PC-9 (cell line): ENCODE results near the gene MYOM1. TPM values are rescaled to one million over a fixed set of nuclear protein-coding genes. Genes with fewer than 3 reads are reported as not detected.

ENCODE experiments used
- BruUV-seq: library from RNA; stranded (reverse); fragments of 400-500 nt; replicated peaks from 2 replicates; lab custom pipeline; 2021; lab: Mats Ljungman, UMichigan
- CTCF ChIA-PET: fragments of 300-600 bp; sonication (Branson Sonifier 250); formaldehyde crosslinking; loops from one replicate; lab custom pipeline; 2022; ENCODE audit warnings: antibody characterized with exemption; lab: Charles Lee
- POLR2A ChIA-PET: fragments of 300-600 bp; sonication (Branson Sonifier 250); formaldehyde crosslinking; loops from one replicate; lab custom pipeline; 2022; ENCODE audit warnings: antibody characterized with exemption; ENCODE audit not compliant: unreplicated experiment; lab: Charles Lee
- DNase-seq, 2 experiments: peaks; one replicate each; pipeline versions ENCODE4 v3.0.0 to v3.0.0-alpha.2; 2015 to 2022; ENCODE audit warnings: mixed read lengths in 1 of 2
- H2AFZ ChIP-seq: fragments of 200-600 bp; sonication (generic); 2 replicates; pipeline ENCODE4 v1.8.1; 2017; ENCODE audit warnings: antibody characterized with exemption
- H3F3A ChIP-seq: fragments of 200-600 bp; sonication (generic); 2 replicates; pipeline ENCODE4 v1.8.1; 2017; ENCODE audit warnings: antibody characterized with exemption, mild to moderate bottlenecking, low read depth; ENCODE audit not compliant: insufficient read depth
- H3K27ac ChIP-seq: fragments of 200-600 bp; sonication (generic); 2 replicates; pipeline ENCODE4 v1.6.1; 2016; ENCODE audit warnings: mixed run types
- H3K27me3 ChIP-seq: fragments of 200-600 bp; sonication (generic); 2 replicates; pipeline ENCODE4 v1.6.1; 2016; ENCODE audit warnings: low read depth, mixed run types; ENCODE audit not compliant: insufficient read depth
- H3K36me3 ChIP-seq: fragments of 200-600 bp; sonication (generic); 2 replicates; pipeline ENCODE4 v1.6.1; 2016; ENCODE audit warnings: low read depth, mixed run types
- H3K4me1 ChIP-seq: fragments of 200-600 bp; sonication (generic); replicated peaks from 2 replicates; pipeline ENCODE4 v1.6.1; 2016; ENCODE audit warnings: mixed run types; ENCODE audit not compliant: insufficient read depth
- H3K4me2 ChIP-seq: fragments of 200-600 bp; sonication (generic); 2 replicates; pipeline ENCODE4 v1.6.1; 2017; ENCODE audit warnings: mixed run types
- H3K4me3 ChIP-seq: fragments of 200-600 bp; sonication (generic); 2 replicates; pipeline ENCODE4 v1.6.1; 2016; ENCODE audit warnings: mixed run types
- H3K79me2 ChIP-seq: fragments of 200-600 bp; sonication (generic); 2 replicates; pipeline ENCODE4 v1.6.1; 2017; ENCODE audit warnings: low read depth, mixed run types
- H3K9me2 ChIP-seq: fragments of 200-600 bp; sonication (generic); 2 replicates; pipeline ENCODE4 v1.8.1; 2017; ENCODE audit warnings: mild to moderate bottlenecking; ENCODE audit not compliant: insufficient read depth
- H3K9me3 ChIP-seq: fragments of 200-600 bp; sonication (generic); 2 replicates; pipeline ENCODE4 v1.8.1; 2016; ENCODE audit warnings: low read depth; ENCODE audit not compliant: insufficient read depth
- H4K20me1 ChIP-seq: fragments of 200-600 bp; sonication (generic); 2 replicates; pipeline ENCODE4 v1.8.1; 2017; ENCODE audit not compliant: insufficient read depth
- CTCF ChIP-seq: fragments of 200-600 bp; sonication (generic); conservative IDR thresholded peaks from 2 replicates; pipeline ENCODE4 v1.6.1; 2017; ENCODE audit warnings: mixed run types, antibody characterized with exemption, mild to moderate bottlenecking, moderate library complexity
- EZH2 ChIP-seq: fragments of 200-600 bp; sonication (generic); IDR thresholded peaks from 2 replicates; pipeline ENCODE4 v1.8.0; 2017; ENCODE audit warnings: antibody characterized with exemption, low read depth
- intact Hi-C: fragments of 100-400 bp; cut with micrococcal nuclease; formaldehyde crosslinking; loops from one replicate; pipeline ENCODE4 v1.10.0; 2022; ENCODE audit not compliant: unreplicated experiment
- total RNA-seq: library from RNA; stranded (reverse); gene quantifications from 2 replicates; pipeline ENCODE4 v1.2.3, GENCODE V29; 2021

Gene MYOM1
- total RNA-seq, 1 experiment from 2014 or later, result 1.3 TPM

- Histone ChIP-seq H3K36me3 (peaks cover 13% of the 10 kb centered on the region), H3K27me3 (no peaks in the 10 kb centered on the region), H3K27ac (peak overlapping the region; percentile 87), H3K4me3 (peak overlapping the region; percentile 86), H3K4me2 (peak overlapping the region; percentile 85), H3K79me2 (peaks cover 51% of the 10 kb centered on the region), H2AFZ (peak overlapping the region; percentile 72), H3K9me2 (no peaks in the 10 kb centered on the region), H3K4me1 (peaks cover 36% of the 10 kb centered on the region), H4K20me1 (0 out of 2 replicates have a peak, but pooled peaks cover 6% of the 10 kb centered on the region), H3F3A (peaks cover 24% of the 10 kb centered on the region), H3K9me3 (no peaks in the 10 kb centered on the region)
- no peak for TF ChIP-seq EZH2
- intact Hi-C loops, result loop anchor here (1.0 to 5.0 kb wide), 9 partner anchors 15 to 674 kb away; partner anchors contain the start of genes LPIN2, METTL4 and NDC80
- ChIA-PET POLR2A (interaction anchor here (0.5 to 2.4 kb wide), 12 partner anchors 15 to 464 kb away, joined by 3 to 21 read pairs (median 6); partner anchors contain the start of gene MYL12B), CTCF (interaction anchor here (0.6 to 1.6 kb wide), 7 partner anchors 232 to 419 kb away, joined by 3 to 15 read pairs (median 4); no protein-coding TSS in a partner anchor)
- peak in 1 of 2 experiments; percentile 37 for DNase-seq
- BruUV-seq, result TSS peak; percentile 77
Observed at GRCh38 chr18:3246635-3247239, 27.0 kb upstream of the MYOM1 start.

GRCh38 chr18:3245853-3246634 is 26.3 kb upstream of the MYOM1 start:
- Histone ChIP-seq H3F3A (peaks cover 24% of the 10 kb centered on the region), H2AFZ (peak overlapping the region; percentile 72), H3K9me2 (no peaks in the 10 kb centered on the region), H3K36me3 (peaks cover 11% of the 10 kb centered on the region), H3K79me2 (peaks cover 44% of the 10 kb centered on the region), H3K4me1 (peaks cover 32% of the 10 kb centered on the region), H4K20me1 (0 out of 2 replicates have a peak, but pooled peaks cover 6% of the 10 kb centered on the region), H3K9me3 (no peaks in the 10 kb centered on the region), H3K4me2 (peak overlapping the region; percentile 85), H3K27me3 (no peaks in the 10 kb centered on the region), H3K27ac (peak overlapping the region; percentile 87), H3K4me3 (peak overlapping the region; percentile 86)
- intact Hi-C loops, result loop anchor here (1.0 to 5.0 kb wide), 8 partner anchors 28 to 674 kb away; partner anchors contain the start of genes LPIN2, METTL4 and NDC80
- ChIA-PET CTCF (interaction anchor here (0.6 to 1.6 kb wide), 7 partner anchors 24 to 697 kb away, joined by 3 to 15 read pairs (median 4); no protein-coding TSS in a partner anchor), POLR2A (interaction anchor here (0.5 to 0.8 kb wide), 11 partner anchors 95 to 726 kb away, joined by 3 to 11 read pairs (median 5); no protein-coding TSS in a partner anchor)
- peak; percentile 79 to 88 for DNase-seq
- TF ChIP-seq EZH2, result no peak
- peak; percentile 96 for TF ChIP-seq CTCF
- BruUV-seq, result no TSS peak

- TF ChIP-seq EZH2 (no peak), CTCF (no peak)
- Histone ChIP-seq H4K20me1 (0 out of 2 replicates have a peak, but pooled peaks cover 6% of the 10 kb centered on the region), H2AFZ (no peak overlapping the region), H3F3A (peaks cover 19% of the 10 kb centered on the region), H3K4me1 (peaks cover 23% of the 10 kb centered on the region), H3K9me2 (no peaks in the 10 kb centered on the region), H3K9me3 (no peaks in the 10 kb centered on the region), H3K4me2 (peak overlapping the region; percentile 85), H3K27me3 (no peaks in the 10 kb centered on the region), H3K4me3 (peak overlapping the region; percentile 86), H3K27ac (no peak overlapping the region), H3K79me2 (peaks cover 35% of the 10 kb centered on the region), H3K36me3 (peaks cover 6% of the 10 kb centered on the region)
- no TSS peak for BruUV-seq
- no peak for DNase-seq
- ChIA-PET POLR2A (interaction anchor here (0.6 kb wide), 2 partner anchors 125 to 536 kb away, joined by 3 read pairs; no protein-coding TSS in a partner anchor), CTCF (interaction anchor here (0.6 to 1.1 kb wide), 5 partner anchors 23 to 297 kb away, joined by 3 to 15 read pairs (median 5); no protein-coding TSS in a partner anchor)
- intact Hi-C loops, result loop anchor here (5.0 kb wide), 2 partner anchors 478 to 673 kb away; partner anchors contain the start of genes METTL4 and NDC80
Observed at GRCh38 chr18:3245185-3245564, 25.4 kb upstream of the MYOM1 start.
